K562 (cell line): ENCODE measurements around the gene VWF. TPM values are rescaled to one million over a fixed set of nuclear protein-coding genes. Genes with fewer than 3 reads are reported as not detected.

Experiments
- ATAC-seq: fragments of 200-7000 bp; cut with Tn5 transposase; 3 replicates; pipeline ENCODE4 v1.9.1; 2020; ENCODE audit warnings: moderate library complexity
- BruUV-seq: library from RNA; stranded (reverse); fragments of 400-500 nt; replicated peaks from 2 replicates; lab custom pipeline; 2021; lab: Mats Ljungman, UMichigan
- CTCF ChIA-PET: fragments of 300-600 bp; formaldehyde crosslinking; extraction: SDS; loops from one replicate; lab custom pipeline; 2021; ENCODE audit warnings: low intra/inter-chr PET ratio; lab: Yijun Ruan, JAX
- POLR2A ChIA-PET: fragments of 300-600, 350-650 bp; sonication (Branson Sonifier 250); formaldehyde crosslinking; extraction: SDS; loops from one replicate; lab custom pipeline; 2021; ENCODE audit warnings: antibody characterized with exemption, inconsistent platforms; lab: Yijun Ruan, JAX
- DNase-seq, 4 experiments: peaks; one replicate each; pipeline versions ENCODE4 v3.0.0 to v3.0.0-alpha.2; 2011 to 2018; ENCODE audit warnings: low spot score in 3 of 4, mixed read lengths in 3 of 4; ENCODE audit errors: extremely low read depth in 1 of 4
- FAIRE-seq: peaks from 2 replicates; lab custom pipeline; 2011; peaks lifted over from hg19 to GRCh38; lab: Jason Lieb, UNC
- H2AFZ ChIP-seq: 2 replicates; pipeline ENCODE4 v1.6.0; 2011; ENCODE audit warnings: low read depth, low read length, control low read depth, inconsistent platforms
- H3K27ac ChIP-seq: fragments of 200-600 bp; 3 replicates; pipeline ENCODE4 v1.8.0; 2011; ENCODE audit warnings: low read depth, mild to moderate bottlenecking, control low read depth, inconsistent platforms, low read length, moderate library complexity, mixed read lengths; ENCODE audit errors: extremely low read depth
- H3K27me3 ChIP-seq, 2 experiments: fragments of 300-600 bp in 1 of 2; 2 replicates in 1 of 2; 3 replicates in 1 of 2; pipeline versions ENCODE4 v1.6.0 to v1.8.0; 2011; ENCODE audit warnings: inconsistent platforms in 2 of 2, low read length in 2 of 2, mild to moderate bottlenecking in 1 of 2, mixed read lengths in 1 of 2, moderate library complexity in 1 of 2; ENCODE audit not compliant: control insufficient read depth in 2 of 2, insufficient read depth in 2 of 2
- H3K36me3 ChIP-seq: fragments of 300-600 bp; 3 replicates; pipeline ENCODE4 v1.8.0; 2011; ENCODE audit warnings: mild to moderate bottlenecking, low read length, inconsistent platforms; ENCODE audit not compliant: control insufficient read depth, insufficient read depth
- H3K4me1 ChIP-seq, 2 experiments: fragments of 200-600 bp in 1 of 2; replicated peaks in 1 of 2; 2 replicates in 1 of 2; 3 replicates in 1 of 2; pipeline versions ENCODE4 v1.5.1 to v1.8.0; 2011; ENCODE audit warnings: inconsistent platforms in 2 of 2, low read length in 2 of 2, mild to moderate bottlenecking in 1 of 2, mixed read lengths in 1 of 2, moderate library complexity in 1 of 2; ENCODE audit not compliant: control insufficient read depth in 2 of 2, insufficient read depth in 2 of 2
- H3K4me2 ChIP-seq: 2 replicates; pipeline ENCODE4 v1.6.1; 2011; ENCODE audit warnings: low read length, control low read depth, inconsistent platforms, mixed read lengths; ENCODE audit not compliant: insufficient read depth
- H3K4me3 ChIP-seq: fragments of 200-600 bp; sonication (generic), shearing (Covaris generic); 2 replicates; pipeline ENCODE4 v1.5.1; 2016; ENCODE audit warnings: control low read depth, inconsistent platforms
- H3K79me2 ChIP-seq: fragments of 200-600 bp; 3 replicates; pipeline ENCODE4 v1.8.0; 2011; ENCODE audit warnings: low read length, inconsistent platforms; ENCODE audit not compliant: control insufficient read depth, insufficient read depth
- H3K9ac ChIP-seq, 2 experiments: 2 replicates each; pipeline versions ENCODE4 v1.6.0 to v1.6.1; 2011; ENCODE audit warnings: low read depth in 2 of 2, low read length in 2 of 2, control low read depth in 1 of 2, inconsistent platforms in 1 of 2, mild to moderate bottlenecking in 1 of 2, mixed read lengths in 1 of 2; ENCODE audit not compliant: insufficient read depth in 1 of 2
- H3K9me1 ChIP-seq: one replicate; pipeline ENCODE4 v1.6.0; 2011; ENCODE audit warnings: inconsistent platforms, mild to moderate bottlenecking, low read length, moderate library complexity; ENCODE audit not compliant: control insufficient read depth, insufficient read depth
- H3K9me3 ChIP-seq: replicated peaks from 2 replicates; pipeline ENCODE4 v1.5.1; 2011; ENCODE audit warnings: low read depth, low read length, inconsistent platforms; ENCODE audit not compliant: control insufficient read depth, insufficient read depth
- H4K20me1 ChIP-seq: replicated peaks from 2 replicates; pipeline ENCODE4 v1.6.1; 2011; ENCODE audit warnings: low read length, inconsistent platforms, mixed read lengths; ENCODE audit not compliant: control insufficient read depth, insufficient read depth
- BRF2 ChIP-seq: IDR thresholded peaks from 3 replicates; pipeline ENCODE4 v1.6.1; 2011; ENCODE audit warnings: borderline replicate concordance, mild to moderate bottlenecking; ENCODE audit not compliant: insufficient read length, insufficient read depth
- E2F4 ChIP-seq: sonication (generic); formaldehyde crosslinking; IDR thresholded peaks from 2 replicates; pipeline ENCODE4 v1.8.0; 2022; ENCODE audit warnings: mild to moderate bottlenecking, low read depth, missing genetic modification reagents
- KAT2B ChIP-seq: IDR thresholded peaks from one replicate; pipeline ENCODE4 v1.6.1; 2012; ENCODE audit warnings: low read depth, mild to moderate bottlenecking, control low read depth, inconsistent platforms, low read length, moderate library complexity
- MAFK ChIP-seq: IDR thresholded peaks from 2 replicates; pipeline ENCODE4 v1.6.1; 2011; ENCODE audit warnings: low read length, improper control_type of control experiment
- NFE2L1 ChIP-seq: fragments of 450-650 bp; IDR thresholded peaks from 2 replicates; pipeline ENCODE4 v1.6.1; 2016; ENCODE audit warnings: missing genetic modification characterization, low read depth, mild to moderate bottlenecking, missing compliant biosample characterization, moderate library complexity, borderline replicate concordance
- SMARCC2 ChIP-seq: fragments of 450-650 bp; IDR thresholded peaks from 2 replicates; pipeline ENCODE4 v1.6.1; 2017; ENCODE audit warnings: antibody characterized with exemption, moderate library complexity, mild to moderate bottlenecking, low read depth
- SNIP1 ChIP-seq: fragments of 450-650 bp; IDR thresholded peaks from 2 replicates; pipeline ENCODE4 v1.7.1; 2017; ENCODE audit warnings: low read depth, mild to moderate bottlenecking
- SREBF2 ChIP-seq: sonication (generic); formaldehyde crosslinking; IDR thresholded peaks from 2 replicates; pipeline ENCODE4 v1.4.0; 2020; ENCODE audit warnings: mild to moderate bottlenecking, missing genetic modification reagents
- ZSCAN32 ChIP-seq: fragments of 450-650 bp; formaldehyde crosslinking; IDR thresholded peaks from 2 replicates; pipeline ENCODE4 v1.4.0; 2020; ENCODE audit warnings: mild to moderate bottlenecking, moderate library complexity
- WGBS: fragments of 100-300 bp; shearing (Covaris generic); methylation state at CpG from one replicate; pipeline ENCODE4 v1.1.6; 2016; ENCODE audit warnings: low coverage, mixed read lengths; ENCODE audit not compliant: insufficient coverage; ENCODE audit errors: missing lambda C conversion rate; 5-methylcytosine and 5-hydroxymethylcytosine counted together
- in situ Hi-C: fragments of 300-500 bp; cut with MboI; formaldehyde crosslinking; loops from 4 replicates; pipeline ENCODE4 v1.15.0; 2018; ENCODE audit warnings: inconsistent platforms, mixed read lengths
- intact Hi-C: fragments of 100-400 bp; cut with micrococcal nuclease; formaldehyde crosslinking; loops from 2 replicates; pipeline ENCODE4 v1.14.2; 2022
- polyA plus RNA-seq, 8 experiments: library from polyadenylated mRNA; depleted of rRNA in 4 of 8; stranded (reverse) in 5 of 8; unstranded in 3 of 8; fragments of >200 nt; fragmentation: Nextera tagmentation in 2 of 8; fragmentation: Illumina TruSeq in 1 of 8; extraction: Ambion mirVana in 2 of 8; extraction: Trizol in 1 of 8; gene quantifications; 2 replicates each; pipeline versions ENCODE4 v1.2.1 to v1.2.3, GENCODE V29; 2011 to 2014; ENCODE audit warnings: inconsistent platforms in 1 of 8, missing spikeins in 1 of 8
- total RNA-seq, 7 experiments: library from RNA; depleted of rRNA in 6 of 7; stranded (reverse); fragments of >200 nt in 6 of 7; fragmentation: Illumina TruSeq in 2 of 7; extraction: Trizol in 2 of 7; gene quantifications; 2 replicates each; pipeline versions ENCODE4 v1.2.1 to v1.2.3, GENCODE V29; 2011 to 2021; ENCODE audit warnings: low replicate concordance in 1 of 7

Gene VWF
- total and polyA plus RNA-seq, 9 of the 15 experiments (the other 6 are each of a cell fraction or from before 2014, with no cell fraction given): 0.53 TPM; not detected in 8

- BruUV-seq: no TSS peak
- ATAC-seq (no peak), DNase-seq (no peak), FAIRE-seq (no peak)
- peaks cover 12 to 31% of the 10 kb centered on the region in 2 experiments; a peak in 4 of 5 replicates for H3K27me3 ChIP-seq
- intact Hi-C loops (no loop called here), in situ Hi-C loops (no loop called here)
- 0% methylated on average over 1 of the region's 3 CpGs for WGBS
- no peak overlapping the region for H3K27ac ChIP-seq
- H3K4me1 ChIP-seq: no peaks in the 10 kb centered on the region; a peak in 1 of 5 replicates
- no peak overlapping the region for H2AFZ ChIP-seq
- H3K9me1 ChIP-seq: no peaks in the 10 kb centered on the region
- no peak overlapping the region for H3K4me3 ChIP-seq
- ChIA-PET POLR2A (no interaction called here), CTCF (no interaction called here)
- H3K9me3 ChIP-seq: no peaks in the 10 kb centered on the region
- H4K20me1 ChIP-seq: no peaks in the 10 kb centered on the region
- no peak overlapping the region for H3K4me2 ChIP-seq
- no peak overlapping the region for H3K9ac ChIP-seq
- no peaks in the 10 kb centered on the region for H3K36me3 ChIP-seq
- no peaks in the 10 kb centered on the region for H3K79me2 ChIP-seq
- TF ChIP-seq BRF2 (no peak), SREBF2 (CRISPR knock-in tag) (no peak), NFE2L1 (no peak), ZSCAN32 (CRISPR knock-in tag) (no peak), SNIP1 (no peak), MAFK (no peak), SMARCC2 (no peak), KAT2B (no peak), E2F4 (CRISPR knock-in tag) (no peak)
These were observed 38.6 kb downstream of the VWF start for GRCh38 chr12:6085841-6086240.
